Lower leg skin (tissue), 4 donors: Measurements from ENCODE around the gene ASMTL. TPM values are rescaled to one million over a fixed set of nuclear protein-coding genes. Genes with fewer than 3 reads are reported as not detected.
"Not testable (repeated sequence)": the region's sequence is repeated elsewhere in the genome, so short reads cannot be mapped to it uniquely, and the experiment has no call there.

Source experiments
- DNase-seq, 2 donors: peaks; one replicate each; pipeline ENCODE4 v3.0.0-alpha.2; 2019; ENCODE audit warnings: low spot score in 2 of 2
- H3K4me3 ChIP-seq: fragments of 200-600 bp; sonication (generic); 2 replicates; pipeline ENCODE4 v1.5.1; 2017; ENCODE audit warnings: mild to moderate bottlenecking, low read depth; ENCODE audit not compliant: poor library complexity, severe bottlenecking
- POLR2A ChIP-seq, 2 donors: fragments of 450-650 bp; IDR thresholded peaks; one replicate each; pipeline ENCODE4 v1.6.1; 2016 to 2017; ENCODE audit warnings: antibody characterized with exemption in 2 of 2, mild to moderate bottlenecking in 1 of 2, moderate library complexity in 1 of 2
- WGBS, 2 donors: methylation state at CpG; one replicate each; pipeline ENCODE4 v1.1.5; 2018; 5-methylcytosine and 5-hydroxymethylcytosine counted together
- intact Hi-C: fragments of 100-400 bp; cut with DNase I; formaldehyde crosslinking; loops from one replicate; pipeline ENCODE4 v1.15.0; 2023; ENCODE audit warnings: low total_unique reads
- total RNA-seq, 4 donors: library from RNA; depleted of rRNA; stranded (reverse); fragments of >200 nt; gene quantifications; one replicate each; pipeline ENCODE4 v1.1.0, GENCODE V29; 2016
- TF ChIP-seq, protein P1 (sequence below), 3 donors: fragments of 450-650 bp; IDR thresholded peaks; one replicate each; pipeline ENCODE4 v1.5.1; 2016; ENCODE audit warnings: antibody characterized with exemption in 3 of 3, mild to moderate bottlenecking in 3 of 3, moderate library complexity in 2 of 3

Gene ASMTL
- total RNA-seq, 4 donors from 2014 or later = 24.8 to 35.9 (median 30.1) TPM

DNA sequence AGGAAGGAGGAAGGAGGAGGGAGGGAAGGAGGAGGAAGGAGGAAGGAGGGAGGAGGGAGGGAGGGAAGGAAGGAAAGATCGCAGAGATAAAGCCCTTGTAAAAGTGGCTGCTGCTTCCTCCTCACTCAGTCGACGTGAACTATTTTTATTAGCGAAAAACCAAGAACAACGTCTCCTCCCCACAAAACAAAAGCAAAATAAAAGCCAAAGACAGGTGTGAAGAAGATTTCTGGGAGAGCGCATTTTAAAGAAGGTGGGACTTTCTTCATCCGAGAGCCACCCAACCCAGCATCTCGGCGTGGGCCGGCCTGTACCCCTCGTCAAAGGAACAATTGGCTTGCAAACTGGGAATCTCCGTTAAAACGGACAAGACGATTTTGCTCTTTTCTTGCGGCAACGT, 40.7 kb upstream of the ASMTL start:
- no peak for TF ChIP-seq POLR2A (IDR thresholded peaks at IDR 0.05)
- TF ChIP-seq, protein P1, sequence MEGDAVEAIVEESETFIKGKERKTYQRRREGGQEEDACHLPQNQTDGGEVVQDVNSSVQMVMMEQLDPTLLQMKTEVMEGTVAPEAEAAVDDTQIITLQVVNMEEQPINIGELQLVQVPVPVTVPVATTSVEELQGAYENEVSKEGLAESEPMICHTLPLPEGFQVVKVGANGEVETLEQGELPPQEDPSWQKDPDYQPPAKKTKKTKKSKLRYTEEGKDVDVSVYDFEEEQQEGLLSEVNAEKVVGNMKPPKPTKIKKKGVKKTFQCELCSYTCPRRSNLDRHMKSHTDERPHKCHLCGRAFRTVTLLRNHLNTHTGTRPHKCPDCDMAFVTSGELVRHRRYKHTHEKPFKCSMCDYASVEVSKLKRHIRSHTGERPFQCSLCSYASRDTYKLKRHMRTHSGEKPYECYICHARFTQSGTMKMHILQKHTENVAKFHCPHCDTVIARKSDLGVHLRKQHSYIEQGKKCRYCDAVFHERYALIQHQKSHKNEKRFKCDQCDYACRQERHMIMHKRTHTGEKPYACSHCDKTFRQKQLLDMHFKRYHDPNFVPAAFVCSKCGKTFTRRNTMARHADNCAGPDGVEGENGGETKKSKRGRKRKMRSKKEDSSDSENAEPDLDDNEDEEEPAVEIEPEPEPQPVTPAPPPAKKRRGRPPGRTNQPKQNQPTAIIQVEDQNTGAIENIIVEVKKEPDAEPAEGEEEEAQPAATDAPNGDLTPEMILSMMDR (IDR thresholded peaks at IDR 0.05) = no peak
- intact Hi-C loops = no loop called here
- peak in 1 of 2 donors; percentile 42 for DNase-seq
- H3K4me3 ChIP-seq = no peak overlapping the region
- 25 to 30% methylated on average over 16 of the region's 16 CpGs for WGBS, 2 donors

DNA sequence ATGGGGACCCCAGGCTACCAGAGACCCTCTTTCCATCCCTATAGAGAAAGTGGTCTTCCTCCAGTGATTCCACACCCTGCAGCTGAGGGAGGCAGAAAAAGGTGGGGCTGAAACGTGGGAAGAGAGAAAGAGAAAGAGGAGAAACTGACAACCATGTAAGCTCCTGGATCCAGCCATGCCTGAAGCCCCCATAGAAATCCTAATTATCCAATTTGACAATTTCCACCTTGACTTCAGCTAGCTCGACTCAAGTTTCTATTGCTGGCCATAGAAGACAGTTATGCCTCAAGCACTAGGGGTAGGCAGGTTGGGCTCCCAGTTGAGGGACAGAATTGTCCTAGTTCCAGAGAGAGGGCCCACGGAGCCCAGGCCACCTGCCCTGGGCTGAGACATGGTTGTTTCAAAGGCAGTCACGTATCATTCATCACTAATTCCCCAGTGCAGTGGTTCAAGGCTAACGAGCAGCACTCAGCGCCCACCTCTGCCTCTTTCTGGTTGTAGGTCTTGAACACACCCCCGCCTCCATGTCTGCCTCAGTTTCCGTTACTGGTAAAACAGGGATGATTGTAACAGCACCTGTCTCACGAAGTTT, 39.8 kb upstream of the ASMTL start:
- H3K4me3 ChIP-seq = no peak overlapping the region
- peak in 1 of 2 donors; percentile 75 for DNase-seq
- WGBS, 2 donors = 82 to 86% methylated on average over 9 of the region's 9 CpGs
- intact Hi-C loops = no loop called here
- TF ChIP-seq, protein P1 (IDR thresholded peaks at IDR 0.05) = no peak
- TF ChIP-seq POLR2A (IDR thresholded peaks at IDR 0.05) = no peak

DNA sequence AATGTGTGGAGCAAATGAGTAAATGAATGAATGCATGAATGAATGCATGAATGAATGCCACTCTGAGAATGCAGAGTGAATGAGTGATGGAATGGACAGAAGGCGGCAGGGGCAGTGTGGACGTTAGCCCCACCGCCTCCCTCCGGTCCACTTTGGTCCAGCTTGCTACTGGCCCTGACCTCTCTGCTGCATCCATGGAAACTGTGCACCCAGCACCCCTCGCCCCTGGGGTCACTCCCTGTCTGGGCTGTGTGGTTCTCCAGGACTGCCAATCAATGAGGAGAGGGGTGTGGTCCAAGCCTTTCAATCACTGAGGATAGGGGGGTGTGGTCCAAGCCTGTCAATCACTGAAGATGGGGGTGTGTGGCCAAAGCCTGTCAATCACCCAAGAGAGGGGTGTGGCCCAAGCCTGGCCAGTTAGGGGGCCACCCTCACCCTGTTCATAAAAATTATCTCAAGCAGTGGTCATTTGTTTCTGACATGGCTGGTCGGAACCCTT, 39.2 kb upstream of the ASMTL start:
- intact Hi-C loops = no loop called here
- H3K4me3 ChIP-seq = no peak overlapping the region
- 82 to 86% methylated on average over 6 of the region's 6 CpGs for WGBS, 2 donors
- TF ChIP-seq, protein P1 (IDR thresholded peaks at IDR 0.05) = no peak
- TF ChIP-seq POLR2A (IDR thresholded peaks at IDR 0.05) = no peak
- DNase-seq = peak in 1 of 2 donors; percentile 58

DNA sequence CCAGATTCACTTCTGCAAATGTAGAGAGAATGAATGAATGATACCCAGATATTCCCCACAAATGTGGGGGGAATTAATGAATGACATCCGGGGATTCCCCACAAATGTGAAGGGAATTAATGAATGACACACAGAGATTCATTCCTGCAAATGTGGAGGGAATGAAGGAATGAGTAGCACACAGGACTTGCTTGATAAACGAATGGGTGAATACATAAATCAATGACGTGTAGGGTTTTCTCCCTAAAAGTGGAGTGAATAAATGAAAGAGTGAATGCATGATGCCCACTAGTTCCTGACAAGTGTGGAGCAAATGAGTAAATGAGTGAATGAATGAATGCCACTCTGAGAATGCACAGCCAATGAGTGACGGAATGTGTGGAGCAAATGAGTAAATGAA, 38.5 kb upstream of the ASMTL start:
- H3K4me3 ChIP-seq, DNase-seq, intact Hi-C loops: not testable (repeated sequence)
- 92% methylated on average over 4 of the region's 4 CpGs for WGBS, 2 donors

DNA sequence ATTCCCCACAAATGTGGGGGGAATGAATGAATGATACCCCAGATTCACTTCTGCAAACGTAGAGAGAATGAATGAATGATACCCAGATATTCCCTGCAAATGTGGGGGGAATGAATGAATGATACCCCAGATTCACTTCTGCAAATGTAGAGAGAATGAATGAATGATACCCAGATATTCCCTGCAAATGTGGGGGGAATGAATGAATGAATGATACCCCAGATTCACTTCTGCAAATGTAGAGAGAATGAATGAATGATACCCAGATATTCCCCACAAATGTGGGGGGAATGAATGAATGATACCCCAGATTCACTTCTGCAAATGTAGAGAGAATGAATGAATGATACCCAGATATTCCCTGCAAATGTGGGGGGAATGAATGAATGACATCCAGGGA, 38.0 kb upstream of the ASMTL start:
- intact Hi-C loops, DNase-seq: not testable (repeated sequence)

DNA sequence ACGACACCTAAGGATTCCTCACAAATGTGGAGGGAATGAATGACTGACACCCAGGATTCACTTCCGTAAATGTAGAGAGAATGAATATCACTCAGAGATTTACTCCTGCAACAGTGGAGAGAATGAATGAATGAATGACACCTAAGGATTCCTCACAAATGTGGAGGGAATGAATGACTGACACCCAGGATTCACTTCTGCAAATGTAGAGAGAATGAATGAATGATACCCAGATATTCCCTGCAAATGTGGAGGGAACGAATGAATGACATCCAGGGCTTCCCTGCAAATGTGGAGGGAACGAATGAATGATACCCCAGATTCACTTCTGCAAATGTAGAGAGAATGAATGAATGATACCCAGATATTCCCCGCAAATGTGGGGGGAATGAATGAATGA, 36.6 kb upstream of the ASMTL start:
- DNase-seq, intact Hi-C loops, H3K4me3 ChIP-seq: not testable (repeated sequence)
- WGBS, 2 donors = 77 to 91% methylated on average over 5 of the region's 5 CpGs

More for the DNA sequence above, 38.0 kb upstream of the ASMTL start:
- not testable (repeated sequence) for H3K4me3 ChIP-seq
- whole genome bisulfite sequencing, 2 donors = 82 to 88% methylated on average over 1 of the region's 1 CpG

DNA sequence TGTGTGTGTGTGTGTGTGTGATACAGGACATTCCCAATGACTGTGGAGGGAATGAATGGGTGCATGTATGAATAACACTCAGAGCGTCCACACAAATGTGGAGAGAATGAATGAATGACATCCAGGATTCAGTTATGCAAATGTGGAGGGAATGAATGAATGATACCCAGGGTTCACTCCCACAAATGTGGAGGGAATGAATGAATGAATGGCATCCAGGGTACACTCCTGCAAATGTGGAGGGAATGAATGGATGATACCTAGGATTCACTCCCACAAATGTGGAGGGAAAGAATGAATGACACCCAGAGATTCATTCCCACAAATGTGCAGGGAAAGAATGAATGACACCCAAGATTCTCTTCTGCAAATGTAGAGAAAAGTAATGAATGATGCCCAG, 36.0 kb upstream of the ASMTL start:
- DNase-seq = no peak
- 88 to 92% methylated on average over 1 of the region's 1 CpG for WGBS, 2 donors
- intact Hi-C loops = no loop called here
- TF ChIP-seq, protein P1 (IDR thresholded peaks at IDR 0.05) = no peak
- TF ChIP-seq POLR2A (IDR thresholded peaks at IDR 0.05) = no peak
- no peak overlapping the region for H3K4me3 ChIP-seq
